ENCODE results near the gene PARL. TPM values are rescaled to one million over a fixed set of nuclear protein-coding genes. Genes with fewer than 3 reads are reported as not detected.
A peak's percentile ranks its signal among the peaks of the same experiment; 100 is the strongest.

PARL gene
- total and polyA plus RNA-seq, 9 of the 15 experiments (the other 6 are each of a cell fraction or from before 2014, with no cell fraction given) = 39.5 to 82.4 (median 57.4) TPM

DNA sequence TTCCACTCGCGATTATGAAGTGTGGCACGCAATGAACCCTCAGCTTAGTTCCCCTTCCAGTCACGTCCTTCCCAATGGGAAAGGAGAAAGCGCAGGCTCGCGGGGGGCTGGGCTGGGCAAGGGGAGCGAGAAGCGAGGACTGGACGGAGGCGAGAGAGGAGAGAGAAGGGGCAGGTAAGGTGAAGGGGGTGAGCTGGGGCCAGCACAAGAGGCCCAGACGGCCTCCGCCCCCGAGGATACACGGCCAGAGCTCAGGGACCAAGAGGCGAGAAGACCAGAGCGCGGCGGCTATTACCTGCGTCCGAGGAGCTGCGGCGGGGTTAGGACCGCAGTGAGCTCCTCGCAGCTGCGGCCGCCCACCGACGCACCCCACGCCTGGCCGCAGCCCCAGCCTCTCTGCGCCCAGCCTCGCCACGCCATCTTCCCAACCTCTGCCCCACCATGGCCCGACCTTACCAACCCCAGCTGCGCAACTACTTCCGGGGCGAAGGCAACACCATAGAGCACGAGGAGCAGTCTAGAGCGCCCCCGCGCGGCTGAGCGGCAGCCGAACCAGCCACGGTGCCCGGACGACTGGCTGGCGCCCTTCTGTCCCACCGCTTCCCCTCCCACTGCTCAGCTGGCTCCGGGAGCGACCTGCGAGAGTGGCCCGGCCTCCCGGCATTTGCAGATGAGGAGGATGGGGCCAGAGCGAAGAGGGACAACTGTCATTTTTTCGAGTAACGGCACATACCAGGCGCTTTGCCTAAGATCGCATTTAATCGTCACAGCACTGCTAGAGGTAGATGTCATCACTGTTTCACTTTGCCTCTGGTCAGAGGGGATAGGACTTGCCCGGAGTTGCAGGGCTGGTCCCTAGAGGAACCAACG lies at the start of gene PARL (continued):
- TF ChIP-seq, protein P1, sequence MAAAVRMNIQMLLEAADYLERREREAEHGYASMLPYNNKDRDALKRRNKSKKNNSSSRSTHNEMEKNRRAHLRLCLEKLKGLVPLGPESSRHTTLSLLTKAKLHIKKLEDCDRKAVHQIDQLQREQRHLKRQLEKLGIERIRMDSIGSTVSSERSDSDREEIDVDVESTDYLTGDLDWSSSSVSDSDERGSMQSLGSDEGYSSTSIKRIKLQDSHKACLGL (CRISPR knock-in tag; IDR thresholded peaks at IDR 0.05; ENCODE audit: borderline replicate concordance, poor library complexity, severe bottlenecking) = no peak
- TF ChIP-seq, protein P2, sequence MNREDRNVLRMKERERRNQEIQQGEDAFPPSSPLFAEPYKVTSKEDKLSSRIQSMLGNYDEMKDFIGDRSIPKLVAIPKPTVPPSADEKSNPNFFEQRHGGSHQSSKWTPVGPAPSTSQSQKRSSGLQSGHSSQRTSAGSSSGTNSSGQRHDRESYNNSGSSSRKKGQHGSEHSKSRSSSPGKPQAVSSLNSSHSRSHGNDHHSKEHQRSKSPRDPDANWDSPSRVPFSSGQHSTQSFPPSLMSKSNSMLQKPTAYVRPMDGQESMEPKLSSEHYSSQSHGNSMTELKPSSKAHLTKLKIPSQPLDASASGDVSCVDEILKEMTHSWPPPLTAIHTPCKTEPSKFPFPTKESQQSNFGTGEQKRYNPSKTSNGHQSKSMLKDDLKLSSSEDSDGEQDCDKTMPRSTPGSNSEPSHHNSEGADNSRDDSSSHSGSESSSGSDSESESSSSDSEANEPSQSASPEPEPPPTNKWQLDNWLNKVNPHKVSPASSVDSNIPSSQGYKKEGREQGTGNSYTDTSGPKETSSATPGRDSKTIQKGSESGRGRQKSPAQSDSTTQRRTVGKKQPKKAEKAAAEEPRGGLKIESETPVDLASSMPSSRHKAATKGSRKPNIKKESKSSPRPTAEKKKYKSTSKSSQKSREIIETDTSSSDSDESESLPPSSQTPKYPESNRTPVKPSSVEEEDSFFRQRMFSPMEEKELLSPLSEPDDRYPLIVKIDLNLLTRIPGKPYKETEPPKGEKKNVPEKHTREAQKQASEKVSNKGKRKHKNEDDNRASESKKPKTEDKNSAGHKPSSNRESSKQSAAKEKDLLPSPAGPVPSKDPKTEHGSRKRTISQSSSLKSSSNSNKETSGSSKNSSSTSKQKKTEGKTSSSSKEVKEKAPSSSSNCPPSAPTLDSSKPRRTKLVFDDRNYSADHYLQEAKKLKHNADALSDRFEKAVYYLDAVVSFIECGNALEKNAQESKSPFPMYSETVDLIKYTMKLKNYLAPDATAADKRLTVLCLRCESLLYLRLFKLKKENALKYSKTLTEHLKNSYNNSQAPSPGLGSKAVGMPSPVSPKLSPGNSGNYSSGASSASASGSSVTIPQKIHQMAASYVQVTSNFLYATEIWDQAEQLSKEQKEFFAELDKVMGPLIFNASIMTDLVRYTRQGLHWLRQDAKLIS (CRISPR knock-in tag; IDR thresholded peaks at IDR 0.05) = peak; percentile 94
- no peak for TF ChIP-seq NR1H2 (CRISPR knock-in tag; IDR thresholded peaks at IDR 0.05)
- no peak for TF ChIP-seq TAL1 (IDR thresholded peaks at IDR 0.05)
- TF ChIP-seq, protein P3, sequence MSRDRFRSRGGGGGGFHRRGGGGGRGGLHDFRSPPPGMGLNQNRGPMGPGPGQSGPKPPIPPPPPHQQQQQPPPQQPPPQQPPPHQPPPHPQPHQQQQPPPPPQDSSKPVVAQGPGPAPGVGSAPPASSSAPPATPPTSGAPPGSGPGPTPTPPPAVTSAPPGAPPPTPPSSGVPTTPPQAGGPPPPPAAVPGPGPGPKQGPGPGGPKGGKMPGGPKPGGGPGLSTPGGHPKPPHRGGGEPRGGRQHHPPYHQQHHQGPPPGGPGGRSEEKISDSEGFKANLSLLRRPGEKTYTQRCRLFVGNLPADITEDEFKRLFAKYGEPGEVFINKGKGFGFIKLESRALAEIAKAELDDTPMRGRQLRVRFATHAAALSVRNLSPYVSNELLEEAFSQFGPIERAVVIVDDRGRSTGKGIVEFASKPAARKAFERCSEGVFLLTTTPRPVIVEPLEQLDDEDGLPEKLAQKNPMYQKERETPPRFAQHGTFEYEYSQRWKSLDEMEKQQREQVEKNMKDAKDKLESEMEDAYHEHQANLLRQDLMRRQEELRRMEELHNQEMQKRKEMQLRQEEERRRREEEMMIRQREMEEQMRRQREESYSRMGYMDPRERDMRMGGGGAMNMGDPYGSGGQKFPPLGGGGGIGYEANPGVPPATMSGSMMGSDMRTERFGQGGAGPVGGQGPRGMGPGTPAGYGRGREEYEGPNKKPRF (IDR thresholded peaks at IDR 0.05; ENCODE audit: low read depth, low read length) = no peak
- TF ChIP-seq EGR1 (conservative IDR thresholded peaks at IDR 0.05) = peak; percentile 58
- peak; percentile 97 for TF ChIP-seq LCOR (CRISPR knock-in tag; IDR thresholded peaks at IDR 0.05)
- 0 out of 2 replicates have a peak, but pooled peaks have one; percentile 51 for TF ChIP-seq ZZZ3 (IDR thresholded peaks at IDR 0.05)
- TF ChIP-seq XRCC3 (IDR thresholded peaks at IDR 0.05) = no peak
- no peak for TF ChIP-seq PRMT5 (CRISPR knock-in tag; IDR thresholded peaks at IDR 0.05)
- TF ChIP-seq HDAC3 (IDR thresholded peaks at IDR 0.05; ENCODE audit: borderline replicate concordance, partially characterized antibody) = no peak
